Neural cell (in vitro differentiated cells): ENCODE results near the gene ANXA6.

Source experiments
- CTCF ChIP-seq: fragments of 450-650 bp; IDR thresholded peaks from 2 replicates; pipeline ENCODE4 v1.5.1; 2014; ENCODE audit warnings: antibody characterized with exemption, mild to moderate bottlenecking, moderate library complexity; ENCODE audit not compliant: poor library complexity, severe bottlenecking
- RAD21 ChIP-seq: fragments of 450-650 bp; conservative IDR thresholded peaks from 2 replicates; pipeline ENCODE4 v1.6.1; 2014; ENCODE audit warnings: antibody characterized with exemption, mild to moderate bottlenecking, moderate library complexity
- REST ChIP-seq: IDR thresholded peaks from 2 replicates; pipeline ENCODE4 v1.6.1; 2012; ENCODE audit warnings: borderline replicate concordance
- SMC3 ChIP-seq: fragments of 450-650 bp; conservative IDR thresholded peaks from 2 replicates; pipeline ENCODE4 v1.6.1; 2014; ENCODE audit warnings: antibody characterized with exemption, mild to moderate bottlenecking, moderate library complexity; ENCODE audit not compliant: poor library complexity
- TAF1 ChIP-seq: IDR thresholded peaks from 2 replicates; pipeline ENCODE4 v1.6.1; 2012; ENCODE audit warnings: low read depth

GRCh38 chr5:151094852-151095245, 62.7 kb downstream of the ANXA6 start:
- TF ChIP-seq CTCF (no peak), RAD21 (no peak), TAF1 (no peak), REST (no peak), SMC3 (no peak)
